Activated gamma-delta T cell (primary cell): Measurements from ENCODE around the gene PHRF1.

ENCODE experiments used
- DNase-seq: peaks from one replicate; lab custom pipeline; 2025; lab: John Stamatoyannopoulos, UW

PHRF1 gene

GRCh38 chr11:537622-538430 lies 38.4 kb upstream of the PHRF1 start:
- DNase-seq: no peak

- no peak for DNase-seq
Measured at GRCh38 chr11:538431-539051, 37.7 kb upstream of the PHRF1 start.

GRCh38 chr11:539971-540481 lies 36.2 kb upstream of the PHRF1 start:
- no peak for DNase-seq

GRCh38 chr11:540583-541432 lies 35.5 kb upstream of the PHRF1 start:
- no peak for DNase-seq

GRCh38 chr11:541433-541885 lies 34.8 kb upstream of the PHRF1 start:
- no peak for DNase-seq

GRCh38 chr11:544817-545166 lies 31.5 kb upstream of the PHRF1 start:
- no peak for DNase-seq

GRCh38 chr11:545171-545570 lies 31.1 kb upstream of the PHRF1 start:
- DNase-seq: no peak

GRCh38 chr11:548700-549603 lies 27.3 kb upstream of the PHRF1 start:
- DNase-seq: no peak

GRCh38 chr11:550021-550745 lies 26.1 kb upstream of the PHRF1 start:
- DNase-seq: no peak

- DNase-seq: no peak
Measured at GRCh38 chr11:550746-551085, 25.6 kb upstream of the PHRF1 start.

GRCh38 chr11:551131-551530 lies 25.1 kb upstream of the PHRF1 start:
- no peak for DNase-seq

GRCh38 chr11:551596-551995 lies 24.7 kb upstream of the PHRF1 start:
- no peak for DNase-seq

- no peak for DNase-seq
Measured at GRCh38 chr11:553083-553987, 22.9 kb upstream of the PHRF1 start.

GRCh38 chr11:553988-554340 lies 22.3 kb upstream of the PHRF1 start:
- DNase-seq: no peak

- DNase-seq: peak; percentile 61
Measured at GRCh38 chr11:554428-555226, 21.6 kb upstream of the PHRF1 start.

- DNase-seq: no peak
Measured at GRCh38 chr11:555227-555779, 21.0 kb upstream of the PHRF1 start.

GRCh38 chr11:555780-556661 lies 20.2 kb upstream of the PHRF1 start:
- no peak for DNase-seq
